WI38 (cell line): ENCODE measurements around the gene DIP2B.

Experiments used
- H3K4me3 ChIP-seq: 2 replicates; pipeline ENCODE4 v1.5.1; 2011; ENCODE audit warnings: low read depth, mild to moderate bottlenecking, control low read depth, low read length
- TF ChIP-seq, protein P1 (sequence below): IDR thresholded peaks from 2 replicates; pipeline ENCODE4 v1.5.1; 2012; ENCODE audit warnings: low read depth, mild to moderate bottlenecking, control low read depth, low read length

Gene DIP2B

GRCh38 chr12:50665170-50665569 is 160.4 kb downstream of the DIP2B start:
- TF ChIP-seq, protein P1, sequence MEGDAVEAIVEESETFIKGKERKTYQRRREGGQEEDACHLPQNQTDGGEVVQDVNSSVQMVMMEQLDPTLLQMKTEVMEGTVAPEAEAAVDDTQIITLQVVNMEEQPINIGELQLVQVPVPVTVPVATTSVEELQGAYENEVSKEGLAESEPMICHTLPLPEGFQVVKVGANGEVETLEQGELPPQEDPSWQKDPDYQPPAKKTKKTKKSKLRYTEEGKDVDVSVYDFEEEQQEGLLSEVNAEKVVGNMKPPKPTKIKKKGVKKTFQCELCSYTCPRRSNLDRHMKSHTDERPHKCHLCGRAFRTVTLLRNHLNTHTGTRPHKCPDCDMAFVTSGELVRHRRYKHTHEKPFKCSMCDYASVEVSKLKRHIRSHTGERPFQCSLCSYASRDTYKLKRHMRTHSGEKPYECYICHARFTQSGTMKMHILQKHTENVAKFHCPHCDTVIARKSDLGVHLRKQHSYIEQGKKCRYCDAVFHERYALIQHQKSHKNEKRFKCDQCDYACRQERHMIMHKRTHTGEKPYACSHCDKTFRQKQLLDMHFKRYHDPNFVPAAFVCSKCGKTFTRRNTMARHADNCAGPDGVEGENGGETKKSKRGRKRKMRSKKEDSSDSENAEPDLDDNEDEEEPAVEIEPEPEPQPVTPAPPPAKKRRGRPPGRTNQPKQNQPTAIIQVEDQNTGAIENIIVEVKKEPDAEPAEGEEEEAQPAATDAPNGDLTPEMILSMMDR, result no peak

GRCh38 chr12:50665609-50666008 is 160.8 kb downstream of the DIP2B start:
- TF ChIP-seq, protein P1, result no peak

More at GRCh38 chr12:50665170-50665569, 160.4 kb downstream of the DIP2B start:
- H3K4me3 ChIP-seq, result no peak overlapping the region

DNA sequence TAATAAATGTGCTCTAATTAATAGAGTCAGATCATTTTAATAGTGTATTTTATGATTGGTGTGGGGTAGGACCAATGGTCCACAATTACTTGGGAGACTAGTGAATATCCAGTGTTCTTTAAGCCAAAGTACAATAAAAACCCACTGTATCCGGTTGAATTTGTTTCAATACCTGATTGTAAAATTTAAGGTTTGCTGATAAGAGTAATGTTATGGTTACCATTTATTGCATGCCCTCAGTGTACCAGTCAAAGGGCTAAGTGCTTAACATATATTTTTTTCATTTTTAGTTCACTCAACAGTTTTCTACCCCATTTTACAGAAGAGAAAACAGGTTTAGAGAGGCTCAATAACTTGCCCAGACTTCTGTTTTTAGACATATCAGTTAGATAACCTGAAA is 161.2 kb downstream of the DIP2B start:
- TF ChIP-seq, protein P1, result no peak

More at GRCh38 chr12:50665609-50666008, 160.8 kb downstream of the DIP2B start:
- H3K4me3 ChIP-seq, result no peak overlapping the region

GRCh38 chr12:50672158-50672557 is 167.4 kb downstream of the DIP2B start:
- TF ChIP-seq, protein P1, result no peak

More for the DNA sequence above, 161.2 kb downstream of the DIP2B start:
- no peak overlapping the region for H3K4me3 ChIP-seq

DNA sequence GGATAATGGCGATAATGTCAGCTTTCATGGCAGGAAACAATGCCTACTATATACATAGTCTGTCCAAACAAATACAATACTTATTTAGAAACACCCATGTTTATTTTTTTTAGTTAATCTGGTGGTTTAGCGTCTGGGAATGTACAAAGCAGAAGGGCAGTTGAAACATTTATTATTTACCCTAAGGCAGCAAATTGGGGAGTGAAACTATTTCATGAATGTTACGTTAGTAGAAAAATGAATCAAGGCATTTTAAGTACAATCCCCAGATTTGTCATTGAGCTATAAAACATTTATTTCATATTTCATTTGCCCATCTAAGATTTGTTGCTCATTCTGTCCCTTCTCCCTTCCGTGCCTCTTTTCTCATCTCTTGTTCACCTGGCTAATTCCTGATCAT is 172.0 kb downstream of the DIP2B start:
- TF ChIP-seq, protein P1, result no peak
- H3K4me3 ChIP-seq, result no peak overlapping the region

More at GRCh38 chr12:50672158-50672557, 167.4 kb downstream of the DIP2B start:
- H3K4me3 ChIP-seq, result no peak overlapping the region

- TF ChIP-seq, protein P1, result no peak
Measured at GRCh38 chr12:50677858-50678257, 173.1 kb downstream of the DIP2B start.

GRCh38 chr12:50678650-50679365 is 174.0 kb downstream of the DIP2B start:
- no peak overlapping the region for H3K4me3 ChIP-seq

More at GRCh38 chr12:50677858-50678257, 173.1 kb downstream of the DIP2B start:
- no peak overlapping the region for H3K4me3 ChIP-seq

More at GRCh38 chr12:50678650-50679365, 174.0 kb downstream of the DIP2B start:
- TF ChIP-seq, protein P1, result no peak
